Smooth muscle cell (in vitro differentiated cells): ENCODE results near the gene HADHA. TPM values are rescaled to one million over a fixed set of nuclear protein-coding genes. Genes with fewer than 3 reads are reported as not detected.

Source experiments
- DNase-seq: peaks from one replicate; lab custom pipeline; 2025; ENCODE audit not compliant: unreplicated experiment; lab: John Stamatoyannopoulos, UW
- H2AFZ ChIP-seq: fragments of 200-600 bp; sonication (generic); 2 replicates; pipeline ENCODE4 v1.6.0; 2016; ENCODE audit warnings: antibody characterized with exemption, low read depth, mild to moderate bottlenecking
- H3F3A ChIP-seq: fragments of 200-600 bp; sonication (generic); 2 replicates; pipeline ENCODE4 v1.6.0; 2017; ENCODE audit warnings: antibody characterized with exemption, low read depth
- H3K27ac ChIP-seq: fragments of 200-600 bp; sonication (generic); 2 replicates; pipeline ENCODE4 v1.5.1; 2016; ENCODE audit warnings: low read depth, mild to moderate bottlenecking
- H3K27me3 ChIP-seq: fragments of 200-600 bp; sonication (generic); 2 replicates; pipeline ENCODE4 v1.6.1; 2016; ENCODE audit warnings: low read depth, mild to moderate bottlenecking
- H3K36me3 ChIP-seq: fragments of 200-600 bp; sonication (generic); 2 replicates; pipeline ENCODE4 v1.5.1; 2016; ENCODE audit warnings: low read depth
- H3K4me1 ChIP-seq: fragments of 200-600 bp; sonication (generic); 2 replicates; pipeline ENCODE4 v1.5.1; 2016; ENCODE audit warnings: low read depth
- H3K4me2 ChIP-seq: fragments of 200-600 bp; sonication (generic); 2 replicates; pipeline ENCODE4 v1.6.0; 2016; ENCODE audit warnings: mild to moderate bottlenecking
- H3K4me3 ChIP-seq: fragments of 200-600 bp; sonication (generic); 2 replicates; pipeline ENCODE4 v1.5.1; 2016; ENCODE audit warnings: mild to moderate bottlenecking
- H3K79me2 ChIP-seq: fragments of 200-600 bp; sonication (generic); 2 replicates; pipeline ENCODE4 v1.6.0; 2016; ENCODE audit warnings: low read depth, mild to moderate bottlenecking
- H3K9ac ChIP-seq: fragments of 200-600 bp; sonication (generic); 2 replicates; pipeline ENCODE4 v1.6.0; 2016; ENCODE audit warnings: low read depth
- H3K9me3 ChIP-seq: fragments of 200-600 bp; sonication (generic); replicated peaks from 2 replicates; pipeline ENCODE4 v1.5.1; 2016; ENCODE audit warnings: low read depth
- H4K20me1 ChIP-seq: fragments of 200-600 bp; sonication (generic); 2 replicates; pipeline ENCODE4 v1.6.0; 2016; ENCODE audit warnings: low read depth
- CTCF ChIP-seq: fragments of 200-600 bp; sonication (generic); IDR thresholded peaks from 2 replicates; pipeline ENCODE4 v1.5.1; 2017; ENCODE audit warnings: borderline replicate concordance, mild to moderate bottlenecking, antibody characterized with exemption; ENCODE audit not compliant: insufficient read depth, poor library complexity, severe bottlenecking
- WGBS: methylation state at CpG from one replicate; pipeline ENCODE4 v1.1.7; 2016; ENCODE audit warnings: low lambda C conversion rate; 5-methylcytosine and 5-hydroxymethylcytosine counted together
- polyA plus RNA-seq: library from polyadenylated mRNA; unstranded; fragments of >200 nt; fragmentation: Nextera tagmentation; extraction: Ambion mirVana; gene quantifications from 2 replicates; pipeline ENCODE4 v1.2.1, GENCODE V29; 2016
- total RNA-seq: library from RNA; depleted of rRNA; stranded (reverse); fragments of >200 nt; gene quantifications from 2 replicates; pipeline ENCODE4 v1.2.3, GENCODE V29; 2014

The HADHA gene
- total and polyA plus RNA-seq, 2 experiments from 2014 or later, result 96.9 to 111 TPM

- 92% methylated on average over 15 of the region's 15 CpGs for WGBS
- no peak for DNase-seq
- no peak overlapping the region for H3K9ac ChIP-seq
- no peaks in the 10 kb centered on the region for H3K27me3 ChIP-seq
- H3K9me3 ChIP-seq, result no peaks in the 10 kb centered on the region
- no peaks in the 10 kb centered on the region for H3K36me3 ChIP-seq
- no peak overlapping the region for H2AFZ ChIP-seq
- no peak overlapping the region for H3K4me2 ChIP-seq
- H3K4me1 ChIP-seq, result no peaks in the 10 kb centered on the region
- H3K79me2 ChIP-seq, result no peaks in the 10 kb centered on the region
- no peak overlapping the region for H3K4me3 ChIP-seq
- no peaks in the 10 kb centered on the region for H4K20me1 ChIP-seq
- no peak overlapping the region for H3K27ac ChIP-seq
- no peak for TF ChIP-seq CTCF
- no peaks in the 10 kb centered on the region for H3F3A ChIP-seq
Observed at GRCh38 chr2:26187114-26187513, 57.3 kb downstream of the HADHA start.

DNA sequence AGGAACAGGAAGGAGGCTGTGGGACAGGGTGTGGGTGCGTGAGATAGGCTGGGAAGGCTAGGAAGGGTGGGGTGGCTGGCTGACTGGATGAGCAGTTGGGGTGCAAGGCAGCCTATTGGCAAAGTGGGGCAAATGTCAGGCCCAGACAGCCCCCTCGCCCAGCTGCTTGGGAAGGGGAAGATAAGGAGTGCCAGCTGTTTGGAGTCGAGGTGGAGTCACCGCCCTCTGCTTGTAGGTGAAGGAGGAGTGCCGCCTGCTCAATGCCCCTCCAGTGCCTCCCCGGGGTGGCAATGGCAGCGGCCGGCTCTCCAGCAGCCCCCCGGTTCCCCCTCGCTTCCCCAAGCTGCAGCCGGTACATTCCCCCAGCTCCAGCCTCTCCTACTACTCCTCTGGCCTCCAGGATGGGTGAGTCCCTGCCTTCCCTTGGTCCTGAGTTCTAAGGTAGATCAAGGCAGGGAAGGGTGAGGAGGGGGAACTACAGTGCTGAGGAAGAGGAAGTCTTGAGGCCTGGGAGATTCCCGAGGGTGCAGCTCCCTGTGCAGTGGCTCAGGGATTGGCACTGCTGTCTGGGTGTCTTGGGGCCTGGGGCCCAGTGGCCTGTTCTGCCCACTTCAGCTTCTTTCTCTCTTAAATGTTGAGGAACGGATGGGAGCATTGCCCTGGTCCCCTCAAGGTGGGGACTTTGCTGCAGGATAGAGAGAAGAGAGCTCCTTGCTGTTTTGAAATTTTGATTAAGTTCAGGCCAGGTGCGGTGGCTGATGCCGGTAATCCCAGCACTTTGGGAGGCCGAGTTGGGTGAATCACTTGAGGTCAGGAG is 58.3 kb downstream of the HADHA start:
- Histone ChIP-seq H2AFZ (no peak overlapping the region), H4K20me1 (no peaks in the 10 kb centered on the region), H3K4me2 (peak overlapping the region; percentile 91), H3K27ac (no peak overlapping the region), H3K27me3 (no peaks in the 10 kb centered on the region), H3K4me1 (no peaks in the 10 kb centered on the region), H3K79me2 (no peaks in the 10 kb centered on the region), H3K4me3 (peak overlapping the region; percentile 71), H3K9me3 (no peaks in the 10 kb centered on the region), H3K36me3 (no peaks in the 10 kb centered on the region), H3F3A (no peaks in the 10 kb centered on the region), H3K9ac (no peak overlapping the region)
- no peak for DNase-seq
- WGBS, result 91% methylated on average over 12 of the region's 16 CpGs
- no peak for TF ChIP-seq CTCF

DNA sequence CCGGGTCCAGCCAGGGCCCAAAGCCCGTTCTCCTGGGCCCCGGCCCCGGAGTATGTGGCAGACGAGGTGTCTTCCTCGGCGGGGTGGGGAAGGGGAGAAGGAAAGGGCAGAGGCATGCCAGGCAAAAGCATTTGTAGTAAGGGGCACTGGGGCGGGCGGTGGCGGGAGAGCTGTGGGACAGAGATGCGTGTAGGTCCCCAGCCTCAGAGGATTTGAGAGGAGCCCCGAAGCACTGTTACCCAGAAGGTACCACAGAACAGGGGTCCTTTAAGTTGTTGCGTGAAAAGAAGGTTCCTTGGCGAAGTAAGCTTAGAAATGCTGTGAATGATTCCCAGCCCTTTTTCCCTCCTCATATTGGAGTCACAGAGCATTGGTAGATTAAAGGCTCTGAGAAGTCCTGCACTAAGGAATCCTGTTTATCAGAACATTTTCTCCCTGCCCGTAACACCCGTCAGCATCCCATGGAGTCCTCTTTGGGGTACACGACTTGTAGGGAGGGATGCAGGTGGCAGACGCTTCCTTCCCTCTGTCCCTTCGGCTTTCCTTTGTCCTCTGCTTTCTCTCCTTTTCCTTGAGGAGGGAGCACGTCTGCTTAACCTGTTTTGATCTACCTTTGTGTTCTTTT is 59.0 kb downstream of the HADHA start:
- Histone ChIP-seq H3F3A (no peaks in the 10 kb centered on the region), H3K36me3 (no peaks in the 10 kb centered on the region), H3K27me3 (no peaks in the 10 kb centered on the region), H4K20me1 (no peaks in the 10 kb centered on the region), H3K27ac (no peak overlapping the region), H3K79me2 (no peaks in the 10 kb centered on the region), H3K9me3 (no peaks in the 10 kb centered on the region), H2AFZ (peak overlapping the region; percentile 85), H3K4me1 (no peaks in the 10 kb centered on the region), H3K4me2 (peak overlapping the region; percentile 91), H3K4me3 (peak overlapping the region; percentile 71), H3K9ac (peak overlapping the region; percentile 72)
- TF ChIP-seq CTCF, result no peak
- WGBS, result 44% methylated on average over 20 of the region's 20 CpGs
- DNase-seq, result no peak
